AG09319 (cell line): ENCODE data around the gene HSPA1L.
A peak's percentile ranks its signal among the peaks of the same experiment; 100 is the strongest.

Experiments
- DNase-seq: peaks from one replicate; pipeline ENCODE4 v3.0.0-alpha.2; 2010; ENCODE audit warnings: low read depth; ENCODE audit errors: extremely low read depth
- TF ChIP-seq, protein P1 (sequence below): IDR thresholded peaks from 2 replicates; pipeline ENCODE4 v1.5.1; 2011; ENCODE audit warnings: low read depth, mild to moderate bottlenecking, inconsistent platforms, low read length, moderate library complexity

HSPA1L gene

DNA sequence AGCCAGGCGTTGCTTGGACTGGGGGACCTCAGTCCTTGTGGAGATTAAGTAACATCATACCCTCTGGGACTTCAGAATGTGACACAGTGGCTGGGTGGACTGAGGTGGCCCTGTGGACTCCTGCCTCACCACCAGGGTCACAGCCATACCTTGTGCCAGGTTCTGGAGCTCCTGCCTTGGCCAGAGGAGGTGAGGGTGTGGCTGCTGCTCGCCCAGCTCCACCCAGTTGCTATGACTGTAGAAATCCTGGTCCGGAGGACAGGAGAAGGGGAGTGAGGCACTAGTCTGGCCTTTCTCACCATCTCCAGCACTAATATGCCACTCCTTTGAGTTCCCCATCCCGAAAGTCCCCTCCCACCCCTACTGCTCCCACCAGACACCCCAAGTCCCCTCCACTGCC is 39.9 kb downstream of the HSPA1L start:
- TF ChIP-seq, protein P1, sequence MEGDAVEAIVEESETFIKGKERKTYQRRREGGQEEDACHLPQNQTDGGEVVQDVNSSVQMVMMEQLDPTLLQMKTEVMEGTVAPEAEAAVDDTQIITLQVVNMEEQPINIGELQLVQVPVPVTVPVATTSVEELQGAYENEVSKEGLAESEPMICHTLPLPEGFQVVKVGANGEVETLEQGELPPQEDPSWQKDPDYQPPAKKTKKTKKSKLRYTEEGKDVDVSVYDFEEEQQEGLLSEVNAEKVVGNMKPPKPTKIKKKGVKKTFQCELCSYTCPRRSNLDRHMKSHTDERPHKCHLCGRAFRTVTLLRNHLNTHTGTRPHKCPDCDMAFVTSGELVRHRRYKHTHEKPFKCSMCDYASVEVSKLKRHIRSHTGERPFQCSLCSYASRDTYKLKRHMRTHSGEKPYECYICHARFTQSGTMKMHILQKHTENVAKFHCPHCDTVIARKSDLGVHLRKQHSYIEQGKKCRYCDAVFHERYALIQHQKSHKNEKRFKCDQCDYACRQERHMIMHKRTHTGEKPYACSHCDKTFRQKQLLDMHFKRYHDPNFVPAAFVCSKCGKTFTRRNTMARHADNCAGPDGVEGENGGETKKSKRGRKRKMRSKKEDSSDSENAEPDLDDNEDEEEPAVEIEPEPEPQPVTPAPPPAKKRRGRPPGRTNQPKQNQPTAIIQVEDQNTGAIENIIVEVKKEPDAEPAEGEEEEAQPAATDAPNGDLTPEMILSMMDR = no peak
- DNase-seq = no peak

DNA sequence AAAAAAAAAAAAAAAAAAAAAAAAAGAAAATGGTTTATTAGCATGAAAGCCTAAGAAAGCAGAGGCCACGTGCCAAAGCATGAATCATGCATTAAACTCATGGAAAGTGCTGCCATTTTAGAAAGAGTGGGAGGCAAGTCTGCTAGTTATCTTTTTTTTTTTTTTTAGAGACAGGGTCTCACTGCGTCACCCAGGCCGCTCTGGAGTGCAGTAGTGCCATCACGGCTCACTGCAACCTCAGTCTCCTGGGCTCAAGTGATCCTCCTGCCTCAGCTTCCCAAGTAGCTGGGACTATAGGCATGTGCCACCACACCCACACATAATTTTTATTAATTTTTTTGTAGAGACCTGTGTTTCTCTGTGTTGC is 43.1 kb downstream of the HSPA1L start:
- no peak for DNase-seq

DNA sequence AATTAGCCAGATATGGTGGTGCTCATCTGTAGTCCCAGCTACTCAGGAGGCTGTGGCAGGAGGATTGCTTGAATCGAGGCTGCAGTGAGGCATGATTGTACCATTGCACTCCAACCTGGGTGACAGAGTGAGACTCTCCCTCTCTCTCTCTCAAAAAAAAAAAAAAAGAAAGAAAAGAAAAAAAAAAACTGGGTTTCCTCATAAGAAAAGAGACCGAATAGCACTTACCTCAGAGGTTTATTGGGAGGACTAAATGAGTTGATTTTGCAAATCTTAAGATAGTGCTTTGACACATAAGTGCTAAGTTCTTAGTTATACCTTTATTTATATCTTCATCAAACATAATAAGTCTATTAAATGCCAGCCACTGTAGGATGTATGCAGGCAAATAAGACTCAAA is 44.2 kb downstream of the HSPA1L start:
- TF ChIP-seq, protein P1 = no peak
- DNase-seq = no peak

More for the DNA sequence above, 43.1 kb downstream of the HSPA1L start:
- TF ChIP-seq, protein P1 = no peak

DNA sequence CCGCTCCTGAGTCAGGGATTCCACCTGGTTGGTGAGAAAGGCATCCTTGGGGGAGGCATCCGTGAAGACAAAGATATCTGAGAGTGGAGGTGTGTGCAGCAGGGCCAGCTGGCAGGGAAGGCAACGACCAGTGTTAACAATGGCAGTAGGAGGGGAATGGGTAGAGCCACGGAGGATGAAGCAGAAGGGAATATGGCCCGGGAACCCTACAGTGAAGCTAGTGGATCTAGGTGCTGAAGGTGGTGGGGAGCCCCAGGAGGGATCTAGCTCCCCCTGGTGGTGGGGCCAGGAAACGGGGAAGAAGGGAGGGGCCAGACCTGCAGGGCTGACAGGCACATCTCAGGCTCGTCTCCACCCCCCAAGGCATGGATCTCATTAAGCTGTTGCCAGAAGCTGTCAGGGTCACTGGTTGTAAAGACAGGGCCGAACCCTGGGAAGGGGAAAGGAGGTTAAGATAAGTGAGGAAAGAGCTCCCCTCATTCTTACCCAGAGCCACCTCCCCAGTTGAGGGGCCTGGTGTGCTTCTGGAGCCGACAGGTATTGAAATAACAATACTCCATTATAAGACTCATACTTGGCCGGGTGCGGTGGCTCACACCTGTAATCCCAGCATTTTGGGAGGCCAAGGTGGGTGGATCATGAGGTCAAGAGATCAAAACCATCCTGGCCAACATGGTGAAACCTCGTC is 45.3 kb downstream of the HSPA1L start:
- TF ChIP-seq, protein P1 = peak; percentile 68
- no peak for DNase-seq

DNA sequence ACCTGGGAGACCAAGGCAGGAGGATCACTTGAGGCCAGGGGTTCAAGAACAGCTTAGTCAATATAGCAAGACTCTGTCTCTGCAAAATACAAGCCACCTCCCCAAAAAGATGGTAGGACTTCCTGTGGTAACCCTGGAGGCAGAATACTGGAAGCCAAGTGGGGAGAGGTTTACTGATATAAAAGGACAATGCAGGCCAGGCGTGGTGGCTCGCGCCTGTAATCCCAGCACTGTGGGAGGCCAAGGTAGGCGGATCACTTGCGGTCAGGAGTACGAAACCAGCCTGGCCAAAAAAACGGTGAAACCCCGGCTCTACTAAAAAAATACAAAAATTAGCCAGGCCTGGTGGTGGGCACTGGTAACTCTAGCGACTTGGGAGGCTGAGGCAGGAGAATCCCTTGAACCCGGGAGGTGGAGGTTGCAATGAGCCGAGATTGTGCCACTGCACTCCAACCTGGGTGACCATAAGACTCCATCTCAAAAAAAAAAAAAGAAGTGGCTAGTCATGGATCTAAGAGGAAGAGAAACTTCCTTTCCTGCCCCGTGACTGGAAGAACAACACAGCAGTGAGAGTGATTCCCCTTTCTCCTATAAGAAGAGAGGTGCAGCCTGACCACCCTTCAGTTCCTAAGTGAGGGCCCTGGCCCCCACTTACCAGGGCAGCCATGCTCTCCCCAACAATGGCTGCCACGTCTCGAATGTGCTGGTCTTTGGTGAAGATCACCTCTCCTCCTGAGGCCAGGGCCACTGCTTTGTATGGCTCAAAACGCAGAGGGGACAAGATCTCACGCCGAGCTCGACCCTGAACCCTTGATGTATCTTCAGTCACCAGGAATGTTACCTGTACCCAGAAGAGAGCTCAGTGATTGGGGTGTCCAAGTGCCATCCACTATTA is 46.5 kb downstream of the HSPA1L start:
- no peak for DNase-seq
- TF ChIP-seq, protein P1 = no peak

DNA sequence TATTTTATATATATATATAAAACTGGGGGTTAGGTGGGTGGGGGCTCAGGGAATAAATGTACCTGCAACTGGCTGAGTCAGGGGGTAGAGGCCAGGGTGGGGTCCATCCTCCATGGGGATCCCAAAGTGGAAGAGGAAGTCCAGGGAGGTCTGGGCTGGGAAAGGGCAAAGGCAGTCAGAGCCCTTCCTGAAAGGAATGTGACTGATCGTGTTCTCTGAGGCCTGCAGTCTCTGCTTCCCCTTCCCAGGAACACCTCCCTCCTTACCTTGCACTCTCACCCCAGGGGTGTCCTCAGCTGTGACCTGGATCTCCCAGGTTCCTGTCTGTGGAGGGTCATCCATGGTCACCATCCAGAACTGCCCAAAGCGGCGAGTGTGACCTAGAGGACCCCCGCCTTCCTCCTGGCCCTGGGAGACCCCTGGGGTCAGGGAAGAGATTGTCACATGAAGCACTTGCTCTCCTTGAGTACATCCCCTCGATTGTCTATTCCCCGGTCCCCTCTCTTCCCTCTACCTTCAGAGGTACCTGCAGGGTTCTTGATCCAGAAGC is 47.9 kb downstream of the HSPA1L start:
- TF ChIP-seq, protein P1 = no peak
- DNase-seq = no peak
